Esophagus muscularis mucosa (tissue), 4 donors: ENCODE results near the gene TMEM255B. TPM values are rescaled to one million over a fixed set of nuclear protein-coding genes. Genes with fewer than 3 reads are reported as not detected.
"Not testable (repeated sequence)": the region's sequence is repeated elsewhere in the genome, so short reads cannot be mapped to it uniquely, and the experiment has no call there.

Experiments
- DNase-seq: peaks from one replicate; pipeline ENCODE4 v3.0.0-alpha.2; 2017; ENCODE audit errors: extremely low spot score
- H3K27ac ChIP-seq, 4 donors: fragments of 200-600 bp; sonication (generic); replicated peaks in 1 of 4; 1 replicate in 3 of 4; 2 replicates in 1 of 4; pipeline ENCODE4 v1.5.1; 2016 to 2019; ENCODE audit warnings: mild to moderate bottlenecking in 1 of 4
- H3K27me3 ChIP-seq, 4 donors: fragments of 200-600 bp; sonication (generic); one replicate each; pipeline versions ENCODE4 v1.5.1 to v1.6.0; 2016 to 2019
- H3K36me3 ChIP-seq, 4 donors: fragments of 200-600 bp; sonication (generic); one replicate each; pipeline ENCODE4 v1.5.1; 2016 to 2019
- H3K4me1 ChIP-seq, 4 donors: fragments of 200-600 bp; sonication (generic); one replicate each; pipeline ENCODE4 v1.5.1; 2016 to 2019
- H3K4me3 ChIP-seq, 4 donors: fragments of 200-600 bp; sonication (generic); 1 replicate in 2 of 4; 2 replicates in 2 of 4; pipeline ENCODE4 v1.5.1; 2016 to 2019; ENCODE audit warnings: mild to moderate bottlenecking in 4 of 4, moderate library complexity in 1 of 4
- H3K9me3 ChIP-seq, 4 donors: fragments of 200-600 bp; sonication (generic); 1 replicate in 3 of 4; 2 replicates in 1 of 4; pipeline ENCODE4 v1.5.1; 2016 to 2019
- CTCF ChIP-seq, 3 experiments: fragments of 200-600 bp in 2 of 3; fragments of 450-650 bp in 1 of 3; sonication (generic) in 2 of 3; IDR thresholded peaks; one replicate each; pipeline ENCODE4 v1.5.1; 2017 to 2019; ENCODE audit warnings: antibody characterized with exemption in 3 of 3, mild to moderate bottlenecking in 2 of 3, moderate library complexity in 1 of 3
- EP300 ChIP-seq: sonication (generic); formaldehyde crosslinking; IDR thresholded peaks from one replicate; pipeline ENCODE4 v1.6.1; 2017; ENCODE audit warnings: antibody characterized with exemption
- POLR2A ChIP-seq: fragments of 450-650 bp; IDR thresholded peaks from one replicate; pipeline ENCODE4 v1.6.1; 2017; ENCODE audit warnings: antibody characterized with exemption, moderate library complexity, mild to moderate bottlenecking, low read depth
- POLR2AphosphoS5 ChIP-seq, 2 donors: sonication (generic); formaldehyde crosslinking; IDR thresholded peaks; one replicate each; pipeline ENCODE4 v1.6.1; 2017; ENCODE audit warnings: antibody characterized with exemption in 2 of 2
- WGBS: methylation state at CpG from one replicate; pipeline ENCODE4 v1.1.5; 2018; 5-methylcytosine and 5-hydroxymethylcytosine counted together
- intact Hi-C: fragments of 100-400 bp; cut with DNase I; formaldehyde crosslinking; loops from one replicate; pipeline ENCODE4 v1.15.1; 2023
- total RNA-seq, 4 donors: library from RNA; depleted of rRNA; stranded (reverse); fragments of >200 nt; gene quantifications; one replicate each; pipeline versions ENCODE4 v1.1.0 to v1.2.1, GENCODE V29; 2016

TMEM255B gene
- total RNA-seq, 4 donors from 2014 or later, result 4.1 to 12.3 (median 10.7) TPM

- TF ChIP-seq CTCF (IDR thresholded peaks at IDR 0.05) (no peak), POLR2A (no peak), POLR2AphosphoS5 (IDR thresholded peaks at IDR 0.05) (no peak), EP300 (no peak)
- peak overlapping the region; percentile 87 to 91 (median 88) for H3K27ac ChIP-seq
- no peak for DNase-seq
- peaks cover 46 to 58% (median 52%) of the 10 kb centered on the region in 4 donors for H3K4me1 ChIP-seq
- H3K27me3 ChIP-seq, result no peaks in the 10 kb centered on the region
- H3K9me3 ChIP-seq, result no peaks in the 10 kb centered on the region
- H3K4me3 ChIP-seq, result no peak overlapping the region
- peaks cover 33 to 76% (median 68%) of the 10 kb centered on the region in 4 donors for H3K36me3 ChIP-seq
- 90% methylated on average over 42 of the region's 45 CpGs for WGBS
- intact Hi-C loops, result no loop called here
Measured at GRCh38 chr13:113822956-113823744, 64.1 kb downstream of the TMEM255B start.

GRCh38 chr13:113823771-113824170 is 64.7 kb downstream of the TMEM255B start:
- peak overlapping the region; percentile 87 to 91 (median 88) for H3K27ac ChIP-seq
- intact Hi-C loops, result no loop called here
- peaks cover 40 to 51% (median 46%) of the 10 kb centered on the region in 4 donors for H3K4me1 ChIP-seq
- H3K9me3 ChIP-seq, result no peaks in the 10 kb centered on the region
- H3K36me3 ChIP-seq, result peaks cover 33 to 81% (median 75%) of the 10 kb centered on the region in 4 donors
- 90% methylated on average over 2 of the region's 19 CpGs for WGBS
- TF ChIP-seq POLR2AphosphoS5 (IDR thresholded peaks at IDR 0.05), result no peak
- TF ChIP-seq POLR2A, result no peak
- no peak for TF ChIP-seq EP300
- no peak for TF ChIP-seq CTCF (IDR thresholded peaks at IDR 0.05)
- no peaks in the 10 kb centered on the region for H3K27me3 ChIP-seq
- no peak overlapping the region for H3K4me3 ChIP-seq
- DNase-seq, result no peak

- Histone ChIP-seq H3K27ac (peak overlapping the region; percentile 37 to 57 (median 55)), H3K9me3 (no peaks in the 10 kb centered on the region), H3K4me3 (no peak overlapping the region), H3K36me3 (peaks cover 33 to 86% (median 84%) of the 10 kb centered on the region in 4 donors), H3K4me1 (peaks cover 19 to 31% (median 25%) of the 10 kb centered on the region in 4 donors), H3K27me3 (no peaks in the 10 kb centered on the region)
- 74% methylated on average over 15 of the region's 16 CpGs for WGBS
- no peak for DNase-seq
- intact Hi-C loops, result no loop called here
- TF ChIP-seq POLR2AphosphoS5 (IDR thresholded peaks at IDR 0.05), result no peak
- no peak for TF ChIP-seq EP300
- TF ChIP-seq CTCF (IDR thresholded peaks at IDR 0.05), result no peak
- TF ChIP-seq POLR2A, result no peak
Measured at GRCh38 chr13:113825841-113826240, 66.8 kb downstream of the TMEM255B start.

- H3K27me3 ChIP-seq, intact Hi-C loops, DNase-seq, H3K9me3 ChIP-seq, H3K4me3 ChIP-seq: not testable (repeated sequence)
- Histone ChIP-seq H3K36me3 (peaks cover 33 to 92% (median 89%) of the 10 kb centered on the region in 4 donors), H3K4me1 (peaks cover 13 to 25% (median 19%) of the 10 kb centered on the region in 4 donors), H3K27ac (peak overlapping the region in 3 of 4 donors; percentile 37 to 57 (median 45))
- 87% methylated on average over 32 of the region's 35 CpGs for WGBS
Measured at GRCh38 chr13:113826446-113826845, 67.4 kb downstream of the TMEM255B start.

- WGBS, result 94% methylated on average over 19 of the region's 19 CpGs
- TF ChIP-seq POLR2A (no peak), EP300 (no peak), POLR2AphosphoS5 (IDR thresholded peaks at IDR 0.05) (no peak), CTCF (IDR thresholded peaks at IDR 0.05) (no peak)
- H3K36me3 ChIP-seq, result peaks cover 34 to 91% (median 88%) of the 10 kb centered on the region in 4 donors
Measured at GRCh38 chr13:113827021-113827420, 68.0 kb downstream of the TMEM255B start.

More at GRCh38 chr13:113827021-113827420, 68.0 kb downstream of the TMEM255B start:
- Histone ChIP-seq H3K4me1 (peaks cover 8 to 19% (median 14%) of the 10 kb centered on the region in 4 donors), H3K4me3 (no peak overlapping the region), H3K9me3 (no peaks in the 10 kb centered on the region), H3K27me3 (no peaks in the 10 kb centered on the region), H3K27ac (peak overlapping the region; percentile 20 to 47 (median 41))
- no peak for DNase-seq
- intact Hi-C loops, result no loop called here
